22Rv1 (cell line): Measurements from ENCODE around the gene SPOCK2.

Experiments used
- H3K27ac ChIP-seq: fragments of 450-650 bp; 2 replicates; pipeline ENCODE4 v1.5.1; 2017
- ZFX ChIP-seq: fragments of 450-650 bp; IDR thresholded peaks from 2 replicates; pipeline ENCODE4 v1.6.1; 2017; ENCODE audit warnings: antibody characterized with exemption, borderline replicate concordance
- TF ChIP-seq, protein P1 (sequence below): fragments of 450-650 bp; IDR thresholded peaks from 2 replicates; pipeline ENCODE4 v1.5.1; 2017; ENCODE audit warnings: mild to moderate bottlenecking

SPOCK2 gene

GRCh38 chr10:72014785-72015480 is 73.4 kb downstream of the SPOCK2 start:
- H3K27ac ChIP-seq, result no peak overlapping the region
- TF ChIP-seq ZFX, result no peak
- TF ChIP-seq, protein P1, sequence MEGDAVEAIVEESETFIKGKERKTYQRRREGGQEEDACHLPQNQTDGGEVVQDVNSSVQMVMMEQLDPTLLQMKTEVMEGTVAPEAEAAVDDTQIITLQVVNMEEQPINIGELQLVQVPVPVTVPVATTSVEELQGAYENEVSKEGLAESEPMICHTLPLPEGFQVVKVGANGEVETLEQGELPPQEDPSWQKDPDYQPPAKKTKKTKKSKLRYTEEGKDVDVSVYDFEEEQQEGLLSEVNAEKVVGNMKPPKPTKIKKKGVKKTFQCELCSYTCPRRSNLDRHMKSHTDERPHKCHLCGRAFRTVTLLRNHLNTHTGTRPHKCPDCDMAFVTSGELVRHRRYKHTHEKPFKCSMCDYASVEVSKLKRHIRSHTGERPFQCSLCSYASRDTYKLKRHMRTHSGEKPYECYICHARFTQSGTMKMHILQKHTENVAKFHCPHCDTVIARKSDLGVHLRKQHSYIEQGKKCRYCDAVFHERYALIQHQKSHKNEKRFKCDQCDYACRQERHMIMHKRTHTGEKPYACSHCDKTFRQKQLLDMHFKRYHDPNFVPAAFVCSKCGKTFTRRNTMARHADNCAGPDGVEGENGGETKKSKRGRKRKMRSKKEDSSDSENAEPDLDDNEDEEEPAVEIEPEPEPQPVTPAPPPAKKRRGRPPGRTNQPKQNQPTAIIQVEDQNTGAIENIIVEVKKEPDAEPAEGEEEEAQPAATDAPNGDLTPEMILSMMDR, result no peak

DNA sequence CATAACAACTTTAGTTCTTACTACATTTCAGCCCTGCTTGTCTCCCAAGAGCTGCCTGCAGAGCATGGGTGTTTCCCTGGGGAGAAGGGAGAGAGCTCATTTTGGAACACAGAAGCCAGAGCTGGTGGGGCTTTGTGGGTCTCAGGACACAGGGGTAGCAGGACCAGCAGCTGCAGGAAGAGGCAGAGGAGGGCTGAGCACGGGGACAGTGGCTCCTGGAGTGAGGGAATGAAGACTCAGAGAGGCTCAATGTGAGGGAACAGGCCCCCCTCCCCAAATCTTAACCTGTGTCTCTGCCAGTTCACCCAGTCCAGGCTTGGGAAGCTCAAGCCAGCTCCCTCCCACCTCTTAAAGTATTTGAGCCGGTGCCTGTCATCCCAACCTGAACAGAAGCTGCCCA is 74.2 kb downstream of the SPOCK2 start:
- H3K27ac ChIP-seq, result no peak overlapping the region

GRCh38 chr10:72013202-72013945 is 75.0 kb downstream of the SPOCK2 start:
- H3K27ac ChIP-seq, result no peak overlapping the region
- no peak for TF ChIP-seq ZFX
- TF ChIP-seq, protein P1, result no peak

More for the DNA sequence above, 74.2 kb downstream of the SPOCK2 start:
- TF ChIP-seq ZFX, result no peak
- TF ChIP-seq, protein P1, result no peak

- TF ChIP-seq, protein P1, result no peak
- no peak for TF ChIP-seq ZFX
- no peak overlapping the region for H3K27ac ChIP-seq
These were observed 75.6 kb downstream of the SPOCK2 start for GRCh38 chr10:72012796-72013195.

GRCh38 chr10:72011976-72012512 is 76.3 kb downstream of the SPOCK2 start:
- H3K27ac ChIP-seq, result no peak overlapping the region
- TF ChIP-seq ZFX, result no peak
- TF ChIP-seq, protein P1, result no peak

- no peak for TF ChIP-seq ZFX
- TF ChIP-seq, protein P1, result no peak
- no peak overlapping the region for H3K27ac ChIP-seq
These were observed 76.9 kb downstream of the SPOCK2 start for GRCh38 chr10:72011468-72011867.

DNA sequence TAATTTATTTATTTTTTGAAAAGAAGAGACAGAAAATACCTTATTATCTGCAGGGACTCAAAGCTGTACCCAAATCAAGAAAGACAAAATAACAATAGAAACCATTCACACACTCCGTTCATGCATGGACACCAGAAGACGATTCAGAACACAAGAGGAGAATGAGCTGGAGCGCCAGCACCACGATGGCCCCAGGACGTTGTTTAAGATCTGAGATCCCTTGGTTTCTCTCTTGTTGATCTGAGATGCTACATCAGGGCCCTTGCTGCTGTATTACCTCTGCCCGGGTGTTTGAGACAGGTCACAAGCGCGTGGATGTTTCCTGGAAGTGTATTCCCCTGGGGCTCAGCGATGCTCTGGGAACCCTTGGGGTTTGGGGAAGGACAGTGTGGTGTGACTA is 77.3 kb downstream of the SPOCK2 start:
- TF ChIP-seq, protein P1, result no peak
- TF ChIP-seq ZFX, result no peak
- H3K27ac ChIP-seq, result no peak overlapping the region
